ENCODE data around the gene GRK3. TPM values are rescaled to one million over a fixed set of nuclear protein-coding genes. Genes with fewer than 3 reads are reported as not detected.

The GRK3 gene
- total and polyA plus RNA-seq, 7 experiments from 2014 or later = 0.69 to 44.8 (median 6.5) TPM

DNA sequence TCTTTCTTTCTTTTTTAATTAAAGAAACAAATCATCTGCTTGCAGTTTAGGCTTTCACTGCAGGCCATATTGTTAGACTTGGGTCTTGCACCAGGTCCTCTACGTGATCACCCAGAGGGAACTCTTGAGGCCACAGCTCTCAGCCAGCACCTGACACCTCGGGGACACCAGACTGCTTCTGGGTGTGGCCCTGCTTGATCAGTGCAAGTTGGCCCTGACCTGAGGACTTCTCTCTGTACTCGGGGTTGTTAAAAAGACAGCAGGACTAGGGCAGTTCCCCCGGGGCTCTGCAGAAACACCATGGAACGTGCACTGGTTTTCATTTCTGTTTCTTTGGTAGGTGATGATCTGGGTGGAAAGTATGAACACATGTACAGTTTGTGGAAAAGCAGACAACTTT, 126.3 kb downstream of the GRK3 start:
- no peaks in the 10 kb centered on the region for H3K27me3 Mint-ChIP-seq
- intact Hi-C loops (cut with micrococcal nuclease) = no loop called here
- DNase-seq (no peak), ATAC-seq (no peak)
- no peak overlapping the region for H3K27ac ChIP-seq (ENCODE audit: low read depth, low read length)
- ChIA-PET CTCF (no interaction called here), POLR2A (no interaction called here)
- no peaks in the 10 kb centered on the region for H3K4me1 ChIP-seq (ENCODE audit: control insufficient read depth in 2 of 2, insufficient read depth in 2 of 2, low read length in 2 of 2)
- H3K36me3 Mint-ChIP-seq = peaks cover 5 to 23% (median 10%) of the 10 kb centered on the region in 5 donors
- no peak overlapping the region for H3K4me3 Mint-ChIP-seq
- H3K9me3 ChIP-seq (ENCODE audit: control insufficient read depth in 2 of 3, low read length in 3 of 3) = no peaks in the 10 kb centered on the region
- peaks cover 0 to 3% (median 0%) of the 10 kb centered on the region in 3 experiments for H3K36me3 ChIP-seq (ENCODE audit: control insufficient read depth in 2 of 3, insufficient read depth in 3 of 3, low read length in 3 of 3)
- no peaks in the 10 kb centered on the region for H3K27me3 ChIP-seq (ENCODE audit: control insufficient read depth in 2 of 2, insufficient read depth in 2 of 2, low read length in 2 of 2)
- H3K9me3 Mint-ChIP-seq = no peaks in the 10 kb centered on the region
- H3K4me3 ChIP-seq (ENCODE audit: low read length) = no peak overlapping the region
- peaks cover 0 to 6% (median 0%) of the 10 kb centered on the region in 7 donors for H3K4me1 Mint-ChIP-seq
- H3K27ac Mint-ChIP-seq = no peak overlapping the region

DNA sequence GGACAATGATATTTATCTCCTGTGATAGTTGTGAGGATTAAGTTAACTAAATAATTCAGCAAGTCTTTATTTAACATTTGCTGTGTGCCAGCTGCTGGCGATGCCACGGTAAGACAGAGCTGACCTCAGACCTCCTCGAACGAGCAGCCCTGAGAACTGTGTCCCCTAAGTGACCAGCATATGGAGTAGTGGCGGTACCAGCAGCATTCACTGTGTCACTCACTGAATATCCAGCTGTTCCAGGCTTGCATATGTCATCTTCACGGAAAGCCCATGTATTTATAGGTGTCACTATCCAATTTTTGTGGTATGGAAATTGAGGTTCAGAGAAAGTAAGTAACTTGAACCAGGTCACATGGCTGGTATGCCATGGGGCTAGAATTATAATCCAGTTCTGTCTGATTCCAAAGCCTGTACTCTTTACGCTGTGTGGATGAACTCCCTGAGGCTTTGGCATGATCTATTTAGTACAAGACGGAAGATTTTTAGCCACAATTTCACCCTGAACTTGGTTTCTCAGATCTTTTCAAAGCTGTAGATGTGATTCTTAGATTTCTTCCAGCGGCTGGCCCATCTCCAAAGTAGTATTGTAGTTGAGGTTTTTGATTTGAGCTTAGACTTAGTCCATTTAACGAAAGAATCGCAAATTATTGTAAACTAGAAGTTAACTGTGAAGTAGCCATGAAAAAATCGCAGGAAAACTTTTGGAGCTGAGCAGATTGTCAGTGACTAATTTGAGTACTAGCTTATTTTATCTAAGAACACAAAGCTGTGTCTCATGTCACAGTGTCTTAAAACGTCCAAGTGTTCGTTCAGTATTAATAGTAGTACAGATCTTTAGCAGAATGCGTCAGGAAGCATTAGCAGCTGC, 128.2 kb downstream of the GRK3 start:
- no peaks in the 10 kb centered on the region for H3K4me1 ChIP-seq (ENCODE audit: control insufficient read depth in 2 of 2, insufficient read depth in 2 of 2, low read length in 2 of 2)
- ATAC-seq = no peak
- H3K9me3 ChIP-seq (ENCODE audit: control insufficient read depth in 2 of 3, low read length in 3 of 3) = no peaks in the 10 kb centered on the region
- CTCF ChIA-PET = interaction anchor here (0.7 kb wide), 1 partner anchor 131 kb away, joined by 3 read pairs; no protein-coding TSS in a partner anchor
- H3K4me3 Mint-ChIP-seq = no peak overlapping the region
- H3K36me3 Mint-ChIP-seq = peaks cover 5 to 27% (median 10%) of the 10 kb centered on the region in 5 donors
- H3K27me3 Mint-ChIP-seq = no peaks in the 10 kb centered on the region
- peaks cover 0 to 10% (median 0%) of the 10 kb centered on the region in 7 donors for H3K4me1 Mint-ChIP-seq
- DNase-seq = no peak
- H3K27ac Mint-ChIP-seq = no peak overlapping the region
- H3K27me3 ChIP-seq (ENCODE audit: control insufficient read depth in 2 of 2, insufficient read depth in 2 of 2, low read length in 2 of 2) = no peaks in the 10 kb centered on the region
- POLR2A ChIA-PET = no interaction called here
- H3K4me3 ChIP-seq (ENCODE audit: low read length) = no peak overlapping the region
- intact Hi-C loops (cut with micrococcal nuclease) = no loop called here
- peaks cover 0 to 3% (median 0%) of the 10 kb centered on the region in 3 experiments for H3K36me3 ChIP-seq (ENCODE audit: control insufficient read depth in 2 of 3, insufficient read depth in 3 of 3, low read length in 3 of 3)
- no peaks in the 10 kb centered on the region for H3K9me3 Mint-ChIP-seq
- H3K27ac ChIP-seq (ENCODE audit: low read depth, low read length) = no peak overlapping the region

DNA sequence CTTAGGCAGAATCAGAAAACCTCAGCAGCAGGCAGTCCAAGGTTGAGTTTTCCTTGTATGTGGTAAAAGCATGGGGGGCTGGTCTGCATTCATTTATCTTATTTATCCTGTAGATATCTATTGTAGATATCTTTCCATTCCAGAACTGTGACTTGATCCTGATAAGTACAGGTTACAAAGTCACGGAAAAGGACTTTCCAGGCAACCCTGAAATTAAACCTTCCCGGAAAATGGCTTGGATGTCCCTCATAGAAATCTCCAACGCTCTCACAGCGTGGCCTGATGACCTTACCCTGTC, 128.7 kb downstream of the GRK3 start:
- Histone ChIP-seq H3K4me3 (ENCODE audit: low read length) (no peak overlapping the region), H3K27me3 (ENCODE audit: control insufficient read depth in 2 of 2, insufficient read depth in 2 of 2, low read length in 2 of 2) (no peaks in the 10 kb centered on the region), H3K4me1 (ENCODE audit: control insufficient read depth in 2 of 2, insufficient read depth in 2 of 2, low read length in 2 of 2) (no peaks in the 10 kb centered on the region), H3K36me3 (ENCODE audit: control insufficient read depth in 2 of 3, insufficient read depth in 3 of 3, low read length in 3 of 3) (peaks cover 0 to 3% (median 0%) of the 10 kb centered on the region in 3 experiments), H3K9me3 (ENCODE audit: control insufficient read depth in 2 of 3, low read length in 3 of 3) (no peaks in the 10 kb centered on the region), H3K27ac (ENCODE audit: low read depth, low read length) (no peak overlapping the region)
- ChIA-PET CTCF (no interaction called here), POLR2A (no interaction called here)
- no peak overlapping the region for H3K4me3 Mint-ChIP-seq
- ATAC-seq = no peak
- H3K27ac Mint-ChIP-seq = no peak overlapping the region
- peaks cover 5 to 29% (median 10%) of the 10 kb centered on the region in 5 donors for H3K36me3 Mint-ChIP-seq
- peaks cover 0 to 10% (median 0%) of the 10 kb centered on the region in 7 donors for H3K4me1 Mint-ChIP-seq
- intact Hi-C loops (cut with micrococcal nuclease) = no loop called here
- H3K27me3 Mint-ChIP-seq = no peaks in the 10 kb centered on the region
- no peaks in the 10 kb centered on the region for H3K9me3 Mint-ChIP-seq
- no peak for DNase-seq

DNA sequence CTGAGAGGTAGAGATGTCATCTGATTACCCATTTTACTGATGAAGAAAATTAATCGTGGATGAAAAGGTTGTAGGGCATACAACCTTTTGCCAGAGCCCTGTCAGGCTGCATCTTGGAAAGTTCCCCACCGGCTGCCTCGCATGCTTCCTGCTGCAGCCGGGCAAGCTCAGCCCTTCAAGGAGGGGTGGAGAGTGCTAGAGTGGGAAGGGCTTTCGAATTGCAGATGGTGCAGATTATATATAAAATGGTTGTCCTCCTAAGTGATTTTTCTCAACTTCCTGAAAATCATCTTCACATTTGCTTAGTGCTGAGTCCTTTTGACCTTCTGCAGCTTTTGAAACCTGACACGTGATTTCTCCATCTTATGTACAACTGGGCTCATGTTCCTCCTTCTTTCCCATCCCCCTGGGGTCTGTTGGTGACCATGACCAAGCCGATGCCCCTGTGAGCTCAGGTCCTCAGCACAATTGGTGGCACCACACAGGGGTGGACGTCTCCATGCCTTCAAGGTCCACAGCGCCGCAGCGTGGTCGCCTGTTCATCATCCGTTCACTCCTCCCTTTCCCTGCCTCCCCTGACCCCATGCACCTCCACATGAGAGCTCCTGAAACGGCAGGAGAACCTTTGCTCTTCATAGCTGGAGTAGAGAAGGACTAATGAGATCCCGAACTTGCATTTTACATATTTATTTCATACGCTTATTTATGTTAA, 129.9 kb downstream of the GRK3 start:
- Histone ChIP-seq H3K36me3 (ENCODE audit: control insufficient read depth in 2 of 3, insufficient read depth in 3 of 3, low read length in 3 of 3) (peaks cover 0 to 3% (median 0%) of the 10 kb centered on the region in 3 experiments), H3K27me3 (ENCODE audit: control insufficient read depth in 2 of 2, insufficient read depth in 2 of 2, low read length in 2 of 2) (no peaks in the 10 kb centered on the region), H3K4me1 (ENCODE audit: control insufficient read depth in 2 of 2, insufficient read depth in 2 of 2, low read length in 2 of 2) (no peaks in the 10 kb centered on the region), H3K9me3 (ENCODE audit: control insufficient read depth in 2 of 3, low read length in 3 of 3) (no peaks in the 10 kb centered on the region), H3K4me3 (ENCODE audit: low read length) (no peak overlapping the region), H3K27ac (ENCODE audit: low read depth, low read length) (no peak overlapping the region)
- H3K27me3 Mint-ChIP-seq = no peaks in the 10 kb centered on the region
- peaks cover 5 to 25% (median 10%) of the 10 kb centered on the region in 5 donors for H3K36me3 Mint-ChIP-seq
- H3K4me1 Mint-ChIP-seq = peaks cover 0 to 16% (median 0%) of the 10 kb centered on the region in 7 donors
- POLR2A ChIA-PET = no interaction called here
- H3K27ac Mint-ChIP-seq = no peak overlapping the region
- no peaks in the 10 kb centered on the region for H3K9me3 Mint-ChIP-seq
- no peak overlapping the region for H3K4me3 Mint-ChIP-seq
- intact Hi-C loops (cut with micrococcal nuclease) = no loop called here
- DNase-seq (no peak), ATAC-seq (no peak)
- CTCF ChIA-PET = no interaction called here

DNA sequence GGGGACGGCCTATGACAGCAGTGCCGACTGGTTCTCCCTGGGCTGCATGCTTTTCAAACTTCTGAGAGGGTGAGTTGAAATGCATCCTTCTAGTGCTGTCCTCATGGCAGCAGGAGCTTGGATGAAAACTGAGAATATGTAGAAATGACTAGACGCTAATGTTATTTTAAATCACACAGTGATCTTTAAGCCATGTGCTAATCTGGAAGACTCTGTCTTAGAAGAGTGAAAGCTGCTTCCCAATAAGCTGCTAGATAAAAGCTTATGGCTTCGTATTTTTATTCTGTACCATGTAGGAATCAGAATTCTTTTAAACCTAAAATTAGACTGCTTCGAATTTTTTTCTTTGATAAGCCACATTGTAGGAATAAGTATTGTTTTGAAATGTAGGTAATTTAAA, 130.7 kb downstream of the GRK3 start:
- ChIA-PET POLR2A (no interaction called here), CTCF (interaction anchor here (0.6 kb wide), 1 partner anchor 11 kb away, joined by 4 read pairs; no protein-coding TSS in a partner anchor)
- no peak for DNase-seq
- peaks cover 0 to 3% (median 0%) of the 10 kb centered on the region in 3 experiments for H3K36me3 ChIP-seq (ENCODE audit: control insufficient read depth in 2 of 3, insufficient read depth in 3 of 3, low read length in 3 of 3)
- no peaks in the 10 kb centered on the region for H3K9me3 ChIP-seq (ENCODE audit: control insufficient read depth in 2 of 3, low read length in 3 of 3)
- H3K9me3 Mint-ChIP-seq = no peaks in the 10 kb centered on the region
- intact Hi-C loops (cut with micrococcal nuclease) = no loop called here
- H3K27ac Mint-ChIP-seq = no peak overlapping the region
- H3K4me3 ChIP-seq (ENCODE audit: low read length) = no peak overlapping the region
- H3K27ac ChIP-seq (ENCODE audit: low read depth, low read length) = no peak overlapping the region
- no peaks in the 10 kb centered on the region for H3K4me1 ChIP-seq (ENCODE audit: control insufficient read depth in 2 of 2, insufficient read depth in 2 of 2, low read length in 2 of 2)
- H3K4me3 Mint-ChIP-seq = no peak overlapping the region
- ATAC-seq = no peak
- H3K27me3 ChIP-seq (ENCODE audit: control insufficient read depth in 2 of 2, insufficient read depth in 2 of 2, low read length in 2 of 2) = no peaks in the 10 kb centered on the region
- H3K27me3 Mint-ChIP-seq = no peaks in the 10 kb centered on the region
- H3K4me1 Mint-ChIP-seq = peaks cover 0 to 14% (median 0%) of the 10 kb centered on the region in 7 donors
- peaks cover 2 to 24% (median 11%) of the 10 kb centered on the region in 5 donors for H3K36me3 Mint-ChIP-seq

DNA sequence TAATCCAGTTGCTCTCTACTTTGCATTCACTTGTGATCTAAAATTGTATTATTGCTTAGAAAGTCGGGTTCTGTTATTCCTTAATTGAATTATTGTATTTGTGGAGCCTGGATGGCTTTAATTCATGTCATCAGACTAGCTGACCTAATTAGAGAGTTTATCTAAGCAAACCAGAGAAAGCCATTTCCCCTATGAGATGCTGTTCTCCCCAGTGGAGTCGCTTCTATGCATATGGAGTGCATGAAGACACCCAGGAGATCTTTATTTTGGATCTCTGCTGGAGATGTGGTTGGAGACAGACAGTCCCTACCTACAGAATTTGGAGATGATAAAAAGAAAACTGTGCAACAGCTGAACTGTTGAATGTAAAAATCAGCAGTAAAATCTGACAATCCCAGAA, 132.3 kb downstream of the GRK3 start:
- Mint-ChIP-seq H3K27me3 (no peaks in the 10 kb centered on the region), H3K27ac (no peak overlapping the region), H3K9me3 (no peaks in the 10 kb centered on the region), H3K4me3 (no peak overlapping the region), H3K4me1 (peaks cover 0 to 23% (median 0%) of the 10 kb centered on the region in 7 donors), H3K36me3 (peaks cover 0 to 20% (median 12%) of the 10 kb centered on the region in 5 donors)
- Histone ChIP-seq H3K27ac (ENCODE audit: low read depth, low read length) (no peak overlapping the region), H3K27me3 (ENCODE audit: control insufficient read depth in 2 of 2, insufficient read depth in 2 of 2, low read length in 2 of 2) (no peaks in the 10 kb centered on the region), H3K4me3 (ENCODE audit: low read length) (no peak overlapping the region), H3K36me3 (ENCODE audit: control insufficient read depth in 2 of 3, insufficient read depth in 3 of 3, low read length in 3 of 3) (peaks cover 0 to 3% (median 0%) of the 10 kb centered on the region in 3 experiments), H3K9me3 (ENCODE audit: control insufficient read depth in 2 of 3, low read length in 3 of 3) (no peaks in the 10 kb centered on the region), H3K4me1 (ENCODE audit: control insufficient read depth in 2 of 2, insufficient read depth in 2 of 2, low read length in 2 of 2) (no peaks in the 10 kb centered on the region)
- ATAC-seq (no peak), DNase-seq (no peak)
- intact Hi-C loops (cut with micrococcal nuclease) = no loop called here
- ChIA-PET CTCF (interaction anchor here (1.2 kb wide), 1 partner anchor 250 kb away, joined by 3 read pairs; no protein-coding TSS in a partner anchor), POLR2A (no interaction called here)
